HEK293T (cell line): ENCODE results near the gene DOCK2.

Experiments used
- CTCF ChIA-PET: fragments of 350-600 bp; formaldehyde crosslinking; extraction: SDS; loops from one replicate; lab custom pipeline; 2021; ENCODE audit warnings: antibody characterized with exemption, inconsistent platforms; lab: Yijun Ruan, JAX
- POLR2A ChIA-PET: fragments of 350-600 bp; formaldehyde crosslinking; extraction: SDS; loops from one replicate; lab custom pipeline; 2020; ENCODE audit warnings: antibody characterized with exemption, inconsistent platforms; lab: Yijun Ruan, JAX
- DNase-seq: peaks from one replicate; pipeline ENCODE4 v3.0.0; 2012; ENCODE audit warnings: mixed read lengths; ENCODE audit errors: extremely low spot score
- ARNT ChIP-seq: fragments of 450-650 bp; IDR thresholded peaks from 2 replicates; pipeline ENCODE4 v1.6.1; 2017; ENCODE audit warnings: mild to moderate bottlenecking
- BHLHE40 ChIP-seq: fragments of 450-650 bp; IDR thresholded peaks from 2 replicates; pipeline ENCODE4 v1.6.1; 2016; ENCODE audit warnings: mild to moderate bottlenecking, moderate library complexity, borderline replicate concordance
- CTBP1 ChIP-seq: fragments of 450-650 bp; IDR thresholded peaks from 2 replicates; pipeline ENCODE4 v1.6.1; 2016; ENCODE audit warnings: borderline replicate concordance
- ELF4 ChIP-seq: fragments of 450-650 bp; IDR thresholded peaks from 2 replicates; pipeline ENCODE4 v1.6.1; 2017; ENCODE audit warnings: antibody characterized with exemption
- FOXA1 ChIP-seq: fragments of 450-650 bp; IDR thresholded peaks from 2 replicates; pipeline ENCODE4 v1.6.1; 2016; ENCODE audit warnings: mild to moderate bottlenecking
- FOXK2 ChIP-seq: fragments of 450-650 bp; IDR thresholded peaks from 2 replicates; pipeline ENCODE4 v1.6.1; 2016; ENCODE audit warnings: mild to moderate bottlenecking
- FOXM1 ChIP-seq: fragments of 450-650 bp; IDR thresholded peaks from 2 replicates; pipeline ENCODE4 v1.6.1; 2017; ENCODE audit warnings: mild to moderate bottlenecking, borderline replicate concordance
- HDGF ChIP-seq: fragments of 450-650 bp; IDR thresholded peaks from 2 replicates; pipeline ENCODE4 v1.6.1; 2017; ENCODE audit warnings: antibody characterized with exemption, borderline replicate concordance
- L3MBTL2 ChIP-seq: fragments of 450-650 bp; conservative IDR thresholded peaks from 2 replicates; pipeline ENCODE4 v1.6.1; 2016; ENCODE audit warnings: mild to moderate bottlenecking
- LEF1 ChIP-seq: fragments of 450-650 bp; IDR thresholded peaks from 2 replicates; pipeline ENCODE4 v1.6.1; 2017; ENCODE audit warnings: mild to moderate bottlenecking, borderline replicate concordance
- NFRKB ChIP-seq: fragments of 450-650 bp; IDR thresholded peaks from 2 replicates; pipeline ENCODE4 v1.6.1; 2016; ENCODE audit warnings: mild to moderate bottlenecking, moderate library complexity
- SP1 ChIP-seq: fragments of 450-650 bp; IDR thresholded peaks from 2 replicates; pipeline ENCODE4 v1.6.1; 2017
- SUZ12 ChIP-seq: fragments of 450-650 bp; IDR thresholded peaks from 2 replicates; pipeline ENCODE4 v1.6.1; 2016; ENCODE audit warnings: mild to moderate bottlenecking
- TARDBP ChIP-seq: fragments of 450-650 bp; IDR thresholded peaks from 2 replicates; pipeline ENCODE4 v1.6.1; 2016
- ZNF384 ChIP-seq: fragments of 450-650 bp; IDR thresholded peaks from 2 replicates; pipeline ENCODE4 v1.6.1; 2016
- TF ChIP-seq, protein P1 (sequence below): fragments of 450-650 bp; IDR thresholded peaks from 2 replicates; pipeline ENCODE4 v1.6.1; 2016

Gene DOCK2

GRCh38 chr5:169705322-169705721, 68.2 kb downstream of the DOCK2 start:
- DNase-seq, result no peak
- ChIA-PET POLR2A (no interaction called here), CTCF (interaction anchor here (2.5 kb wide), 1 partner anchor 275 kb away, joined by 12 read pairs; the partner anchor contains the start of gene INSYN2B)
- TF ChIP-seq ZNF384 (no peak), SP1 (no peak), FOXK2 (no peak), BHLHE40 (no peak), SUZ12 (no peak), CTBP1 (no peak), HDGF (no peak), ELF4 (no peak), TARDBP (no peak), L3MBTL2 (no peak), ARNT (no peak), FOXA1 (no peak), NFRKB (no peak), LEF1 (no peak), FOXM1 (no peak)
- TF ChIP-seq, protein P1, sequence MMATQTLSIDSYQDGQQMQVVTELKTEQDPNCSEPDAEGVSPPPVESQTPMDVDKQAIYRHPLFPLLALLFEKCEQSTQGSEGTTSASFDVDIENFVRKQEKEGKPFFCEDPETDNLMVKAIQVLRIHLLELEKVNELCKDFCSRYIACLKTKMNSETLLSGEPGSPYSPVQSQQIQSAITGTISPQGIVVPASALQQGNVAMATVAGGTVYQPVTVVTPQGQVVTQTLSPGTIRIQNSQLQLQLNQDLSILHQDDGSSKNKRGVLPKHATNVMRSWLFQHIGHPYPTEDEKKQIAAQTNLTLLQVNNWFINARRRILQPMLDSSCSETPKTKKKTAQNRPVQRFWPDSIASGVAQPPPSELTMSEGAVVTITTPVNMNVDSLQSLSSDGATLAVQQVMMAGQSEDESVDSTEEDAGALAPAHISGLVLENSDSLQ, result no peak

- ChIA-PET CTCF (interaction anchor here (2.5 kb wide), 1 partner anchor 274 kb away, joined by 12 read pairs; the partner anchor contains the start of gene INSYN2B), POLR2A (no interaction called here)
- no peak for DNase-seq
- no peak for TF ChIP-seq ARNT
- TF ChIP-seq, protein P1, result peak; percentile 54
These were observed 69.0 kb downstream of the DOCK2 start for GRCh38 chr5:169706071-169706470.

DNA sequence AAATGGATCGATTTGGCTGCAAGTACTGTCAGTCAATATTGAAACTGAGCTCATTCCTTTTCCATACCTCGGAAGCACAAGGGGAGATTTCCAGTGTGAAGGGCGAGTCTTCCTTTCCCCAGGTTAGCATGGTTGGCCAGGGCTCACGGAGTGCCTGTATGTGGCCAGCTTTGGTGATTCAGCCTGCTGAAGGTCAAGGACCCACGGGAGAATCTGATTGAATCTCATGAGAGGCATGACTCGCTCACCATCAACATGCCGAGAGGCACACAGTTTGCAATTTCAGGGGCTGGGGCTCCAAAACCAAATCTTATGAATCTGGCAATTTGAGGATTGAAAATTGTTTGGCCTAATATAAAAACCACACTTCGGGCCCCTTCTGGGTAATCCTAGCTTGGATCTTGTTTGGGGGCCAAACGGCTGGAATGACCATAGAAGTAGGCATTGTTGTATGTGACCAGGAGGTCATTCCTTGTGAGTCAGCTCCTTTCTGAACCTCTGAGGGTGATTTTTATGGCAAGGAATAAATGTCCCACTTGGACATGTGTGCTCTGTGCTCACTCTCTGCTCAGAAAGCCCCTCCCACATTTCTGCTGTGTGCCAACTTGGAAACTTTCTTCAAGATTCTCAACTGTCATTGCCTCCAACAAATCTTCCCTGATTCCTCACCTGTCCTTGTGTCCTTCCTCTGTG, 69.8 kb downstream of the DOCK2 start:
- POLR2A ChIA-PET, result no interaction called here
- no peak for DNase-seq
- CTCF ChIA-PET, result interaction anchor here (2.5 kb wide), 1 partner anchor 274 kb away, joined by 12 read pairs; the partner anchor contains the start of gene INSYN2B
- TF ChIP-seq LEF1 (no peak), FOXK2 (no peak), ELF4 (no peak), ARNT (no peak), FOXM1 (no peak), ZNF384 (no peak), HDGF (no peak), FOXA1 (no peak), BHLHE40 (no peak), SUZ12 (no peak), CTBP1 (no peak), L3MBTL2 (no peak), NFRKB (no peak), TARDBP (no peak), SP1 (no peak)
- TF ChIP-seq, protein P1, result no peak

- CTCF ChIA-PET, result no interaction called here
- POLR2A ChIA-PET, result no interaction called here
- no peak for TF ChIP-seq FOXA1
- TF ChIP-seq FOXK2, result no peak
- no peak for TF ChIP-seq ELF4
- TF ChIP-seq, protein P1, result no peak
- TF ChIP-seq SP1, result no peak
- no peak for TF ChIP-seq L3MBTL2
- no peak for TF ChIP-seq LEF1
- no peak for DNase-seq
These were observed 70.6 kb downstream of the DOCK2 start for GRCh38 chr5:169707686-169708085.

DNA sequence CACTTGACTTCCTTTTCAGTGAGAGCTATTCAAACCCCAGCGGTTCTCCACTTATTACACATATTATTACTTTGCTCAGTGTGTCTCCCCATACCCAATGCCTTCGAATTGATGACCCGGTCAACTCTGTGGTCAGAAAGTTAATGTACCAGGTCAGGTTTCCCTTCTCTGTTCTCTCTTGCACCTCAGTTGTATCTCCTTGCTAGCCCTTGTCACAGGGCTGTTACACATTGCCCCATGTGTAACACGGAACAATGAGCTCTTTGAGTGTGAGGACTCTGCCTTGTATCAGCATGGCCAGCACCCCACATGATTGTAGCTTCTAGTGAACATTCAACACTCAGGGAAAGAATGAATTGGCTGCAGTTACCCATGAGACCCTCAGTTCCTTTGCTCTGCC, 73.6 kb downstream of the DOCK2 start:
- TF ChIP-seq BHLHE40, result no peak
- POLR2A ChIA-PET, result no interaction called here
- CTCF ChIA-PET, result interaction anchor here (0.7 to 2.0 kb wide), 3 partner anchors 9 to 270 kb away, joined by 3 to 8 read pairs (median 3); partner anchors contain the start of gene INSYN2B
- DNase-seq, result no peak

DNA sequence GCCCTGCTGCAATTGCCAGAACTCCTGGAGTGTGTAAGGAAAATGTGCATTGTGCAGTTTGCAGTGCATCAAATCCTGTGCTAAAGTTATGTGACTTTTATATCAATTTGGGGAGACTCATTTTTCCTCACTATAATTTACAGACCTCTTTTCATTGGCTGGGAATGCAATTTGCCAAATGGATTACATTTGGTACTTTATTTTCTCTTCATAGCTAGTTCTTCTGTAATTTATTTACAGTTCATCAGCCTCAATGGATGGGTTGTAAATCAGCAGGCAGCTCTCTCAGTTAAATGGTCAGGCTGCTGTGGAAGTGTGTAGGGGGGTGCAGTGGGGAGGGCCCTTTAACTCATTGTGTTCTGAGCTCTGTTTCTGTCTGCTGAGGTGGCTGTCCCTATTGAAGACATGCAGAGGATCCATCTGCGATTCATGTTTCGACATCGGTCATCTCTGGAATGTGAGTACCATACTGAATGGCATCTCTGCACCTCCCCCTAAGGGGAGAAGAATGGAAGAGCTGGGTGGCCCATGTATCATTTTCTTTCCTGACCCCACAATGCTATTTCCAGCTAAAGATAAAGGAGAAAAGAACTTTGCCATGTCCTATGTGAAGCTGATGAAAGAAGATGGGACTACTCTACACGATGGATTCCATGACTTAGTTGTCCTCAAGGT, 74.6 kb downstream of the DOCK2 start:
- POLR2A ChIA-PET, result no interaction called here
- no peak for DNase-seq
- CTCF ChIA-PET, result interaction anchor here (0.9 to 2.0 kb wide), 2 partner anchors 10 to 268 kb away, joined by 3 to 8 read pairs; partner anchors contain the start of gene INSYN2B
- TF ChIP-seq FOXM1, result no peak
- TF ChIP-seq, protein P1, result no peak
- TF ChIP-seq SUZ12, result no peak
- TF ChIP-seq ELF4, result no peak
- TF ChIP-seq FOXK2, result no peak
- TF ChIP-seq FOXA1, result no peak
- TF ChIP-seq CTBP1, result no peak
- TF ChIP-seq BHLHE40, result no peak
- no peak for TF ChIP-seq TARDBP
- TF ChIP-seq L3MBTL2, result no peak
